HFFc6 (cell line): Measurements from ENCODE around the gene HPCAL4. TPM values are rescaled to one million over a fixed set of nuclear protein-coding genes. Genes with fewer than 3 reads are reported as not detected.

Experiments
- DNase-seq: peaks from one replicate; pipeline ENCODE4 v3.0.0-alpha.2; 2018
- H3K27ac Mint-ChIP-seq: 2 replicates; pipeline ENCODE4 v1.8.0; 2020; ENCODE audit warnings: mild to moderate bottlenecking, mixed read lengths
- H3K27me3 Mint-ChIP-seq: 2 replicates; pipeline ENCODE4 v1.8.0; 2021; ENCODE audit warnings: mild to moderate bottlenecking, moderate library complexity, mixed read lengths; ENCODE audit not compliant: insufficient read depth
- H3K36me3 Mint-ChIP-seq: 2 replicates; pipeline ENCODE4 v1.8.0; 2021; ENCODE audit warnings: low read depth, mixed read lengths
- H3K4me1 Mint-ChIP-seq: 2 replicates; pipeline ENCODE4 v1.8.0; 2020; ENCODE audit warnings: low read depth, mixed read lengths
- H3K4me3 Mint-ChIP-seq: 2 replicates; pipeline ENCODE4 v1.8.0; 2020; ENCODE audit warnings: mild to moderate bottlenecking, moderate library complexity, mixed read lengths
- H3K9me3 Mint-ChIP-seq: 2 replicates; pipeline ENCODE4 v1.8.0; 2020; ENCODE audit warnings: mild to moderate bottlenecking, mixed read lengths
- total RNA-seq, 6 experiments: library from RNA; stranded (reverse); fragmentation: NEBNext Ultra II Directional; extraction: Animal tissue kit (Norgen Biotek cat#: 25700); gene quantifications; 2 replicates in 1 of 6; 3 replicates in 5 of 6; pipeline ENCODE4 v1.2.3, GENCODE V29; 2021
- TF ChIP-seq, protein P1 (sequence below): fragments of 200-600 bp; sonication (generic); IDR thresholded peaks from 2 replicates; pipeline ENCODE4 v1.5.0; 2021; ENCODE audit warnings: antibody characterized with exemption, mild to moderate bottlenecking

The HPCAL4 gene
- total RNA-seq, 6 experiments from 2014 or later = not detected

GRCh38 chr1:39657923-39658485 is 33.2 kb downstream of the HPCAL4 start:
- H3K27ac Mint-ChIP-seq = no peak overlapping the region
- TF ChIP-seq, protein P1, sequence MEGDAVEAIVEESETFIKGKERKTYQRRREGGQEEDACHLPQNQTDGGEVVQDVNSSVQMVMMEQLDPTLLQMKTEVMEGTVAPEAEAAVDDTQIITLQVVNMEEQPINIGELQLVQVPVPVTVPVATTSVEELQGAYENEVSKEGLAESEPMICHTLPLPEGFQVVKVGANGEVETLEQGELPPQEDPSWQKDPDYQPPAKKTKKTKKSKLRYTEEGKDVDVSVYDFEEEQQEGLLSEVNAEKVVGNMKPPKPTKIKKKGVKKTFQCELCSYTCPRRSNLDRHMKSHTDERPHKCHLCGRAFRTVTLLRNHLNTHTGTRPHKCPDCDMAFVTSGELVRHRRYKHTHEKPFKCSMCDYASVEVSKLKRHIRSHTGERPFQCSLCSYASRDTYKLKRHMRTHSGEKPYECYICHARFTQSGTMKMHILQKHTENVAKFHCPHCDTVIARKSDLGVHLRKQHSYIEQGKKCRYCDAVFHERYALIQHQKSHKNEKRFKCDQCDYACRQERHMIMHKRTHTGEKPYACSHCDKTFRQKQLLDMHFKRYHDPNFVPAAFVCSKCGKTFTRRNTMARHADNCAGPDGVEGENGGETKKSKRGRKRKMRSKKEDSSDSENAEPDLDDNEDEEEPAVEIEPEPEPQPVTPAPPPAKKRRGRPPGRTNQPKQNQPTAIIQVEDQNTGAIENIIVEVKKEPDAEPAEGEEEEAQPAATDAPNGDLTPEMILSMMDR = peak; percentile 90
- peaks cover 45% of the 10 kb centered on the region for H3K27me3 Mint-ChIP-seq
- peaks cover 9% of the 10 kb centered on the region; the same call in 1 of the 2 replicates for H3K4me1 Mint-ChIP-seq
- DNase-seq = peak; percentile 45
- H3K9me3 Mint-ChIP-seq = no peaks in the 10 kb centered on the region
- H3K36me3 Mint-ChIP-seq = no peaks in the 10 kb centered on the region
- H3K4me3 Mint-ChIP-seq = no peak overlapping the region

DNA sequence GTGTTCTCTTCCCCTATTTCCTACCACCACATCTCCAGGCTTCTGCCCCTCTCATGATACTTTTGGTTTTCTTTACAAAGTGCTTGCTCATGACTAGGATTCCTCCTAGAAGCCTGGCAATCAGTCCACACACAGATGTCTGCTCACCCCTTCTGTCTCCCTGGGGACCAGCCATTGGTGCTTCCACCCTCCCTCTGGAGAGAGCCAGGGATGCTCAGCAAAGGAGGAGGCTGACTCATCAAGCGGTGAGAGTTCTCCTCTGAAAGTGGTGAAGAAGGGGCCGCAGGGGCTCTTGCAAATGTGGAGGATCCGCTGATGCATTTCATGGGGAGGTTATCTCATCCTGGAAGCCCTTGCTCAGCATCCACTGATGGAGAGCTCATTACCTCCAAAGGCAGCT is 33.8 kb downstream of the HPCAL4 start:
- no peaks in the 10 kb centered on the region for H3K36me3 Mint-ChIP-seq
- H3K4me3 Mint-ChIP-seq = no peak overlapping the region
- TF ChIP-seq, protein P1 = no peak
- H3K9me3 Mint-ChIP-seq = no peaks in the 10 kb centered on the region
- H3K4me1 Mint-ChIP-seq = peaks cover 9% of the 10 kb centered on the region; the same call in 1 of the 2 replicates
- DNase-seq = no peak
- no peak overlapping the region for H3K27ac Mint-ChIP-seq
- H3K27me3 Mint-ChIP-seq = peaks cover 50% of the 10 kb centered on the region

DNA sequence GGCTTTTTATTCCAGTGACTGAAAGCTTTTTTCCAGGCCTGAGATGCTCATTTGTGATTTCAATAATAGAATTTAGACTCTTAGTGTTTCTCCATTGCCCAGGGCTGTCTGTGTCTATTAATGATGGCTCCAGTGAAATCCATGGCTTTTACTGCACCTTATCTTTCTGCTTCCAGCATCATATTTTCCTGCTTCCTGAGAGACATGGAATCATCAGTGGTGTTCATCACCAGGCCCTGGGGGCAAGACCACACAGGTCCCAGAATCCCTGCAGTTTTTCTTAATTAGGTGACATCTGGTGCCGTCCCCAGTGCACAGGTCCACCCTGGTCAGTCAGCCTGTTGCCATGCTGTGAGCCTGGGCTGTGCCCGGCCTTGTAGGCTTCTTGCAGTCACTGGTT is 34.8 kb downstream of the HPCAL4 start:
- TF ChIP-seq, protein P1 = no peak
- H3K9me3 Mint-ChIP-seq = no peaks in the 10 kb centered on the region
- no peaks in the 10 kb centered on the region for H3K36me3 Mint-ChIP-seq
- peaks cover 51% of the 10 kb centered on the region for H3K27me3 Mint-ChIP-seq
- peaks cover 9% of the 10 kb centered on the region; the same call in 1 of the 2 replicates for H3K4me1 Mint-ChIP-seq
- H3K4me3 Mint-ChIP-seq = no peak overlapping the region
- no peak overlapping the region for H3K27ac Mint-ChIP-seq
- no peak for DNase-seq

DNA sequence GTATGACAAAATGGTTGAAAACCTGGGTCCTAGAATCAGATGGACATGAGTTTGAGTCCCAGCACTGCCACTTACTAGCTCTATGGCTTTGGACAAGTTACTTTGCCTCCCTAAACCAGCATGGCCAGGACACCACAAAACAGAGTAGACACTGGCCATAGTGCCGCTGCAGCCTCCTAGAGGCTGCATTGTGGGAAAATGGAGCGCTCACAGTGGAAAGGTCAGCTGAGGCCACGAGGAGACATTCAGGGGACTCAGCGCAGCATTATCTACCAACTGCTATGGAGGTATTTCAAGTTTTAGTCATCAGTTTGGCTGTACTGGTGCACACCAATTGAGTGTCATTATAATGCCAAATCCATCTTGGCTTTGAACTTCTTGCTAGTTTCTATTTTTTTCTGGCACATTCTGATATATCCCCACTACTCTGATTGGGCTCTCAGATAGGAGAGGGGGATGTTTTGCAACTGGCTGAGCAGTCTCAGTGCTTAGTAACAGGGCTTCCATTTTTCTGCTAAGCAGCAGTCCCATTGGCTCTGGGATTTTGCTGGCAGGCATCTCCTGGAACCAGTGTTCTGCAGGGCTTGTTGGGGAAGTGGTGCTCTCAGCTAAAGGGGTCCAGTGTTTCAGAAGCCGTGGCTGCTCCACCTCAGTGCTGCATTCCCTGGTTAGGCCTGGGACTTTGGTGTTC is 35.5 kb downstream of the HPCAL4 start:
- no peak overlapping the region for H3K4me3 Mint-ChIP-seq
- DNase-seq = no peak
- peaks cover 48% of the 10 kb centered on the region for H3K27me3 Mint-ChIP-seq
- H3K27ac Mint-ChIP-seq = no peak overlapping the region
- no peaks in the 10 kb centered on the region for H3K36me3 Mint-ChIP-seq
- TF ChIP-seq, protein P1 = no peak
- no peaks in the 10 kb centered on the region for H3K9me3 Mint-ChIP-seq
- H3K4me1 Mint-ChIP-seq = peaks cover 9% of the 10 kb centered on the region; the same call in 1 of the 2 replicates

- peaks cover 9% of the 10 kb centered on the region; the same call in 1 of the 2 replicates for H3K4me1 Mint-ChIP-seq
- TF ChIP-seq, protein P1 = no peak
- peaks cover 38% of the 10 kb centered on the region for H3K27me3 Mint-ChIP-seq
- H3K4me3 Mint-ChIP-seq = no peak overlapping the region
- no peaks in the 10 kb centered on the region for H3K36me3 Mint-ChIP-seq
- H3K9me3 Mint-ChIP-seq = no peaks in the 10 kb centered on the region
- no peak for DNase-seq
- no peak overlapping the region for H3K27ac Mint-ChIP-seq
Measured at GRCh38 chr1:39654291-39654690, 36.9 kb downstream of the HPCAL4 start.
